Sigmoid colon (tissue), 4 donors: Measurements from ENCODE around the gene CDX2.

Experiments used
- EP300 ChIP-seq, 4 donors: sonication (generic); formaldehyde crosslinking; IDR thresholded peaks; one replicate each; pipeline ENCODE4 v1.6.1; 2017; ENCODE audit warnings: antibody characterized with exemption in 4 of 4
- POLR2A ChIP-seq, 2 donors: fragments of 450-650 bp; IDR thresholded peaks; one replicate each; pipeline ENCODE4 v1.6.1; 2016; ENCODE audit warnings: antibody characterized with exemption in 2 of 2, mild to moderate bottlenecking in 2 of 2, moderate library complexity in 2 of 2
- TF ChIP-seq, protein P1 (sequence below), 4 experiments: fragments of 450-650 bp in 3 of 4; fragments of 200-600 bp in 1 of 4; IDR thresholded peaks; one replicate each; pipeline ENCODE4 v1.5.1; 2016 to 2019; ENCODE audit warnings: antibody characterized with exemption in 4 of 4, mild to moderate bottlenecking in 3 of 4, moderate library complexity in 2 of 4

GRCh38 chr13:27976362-27977091 lies 7.4 kb upstream of the CDX2 start:
- TF ChIP-seq, protein P1, sequence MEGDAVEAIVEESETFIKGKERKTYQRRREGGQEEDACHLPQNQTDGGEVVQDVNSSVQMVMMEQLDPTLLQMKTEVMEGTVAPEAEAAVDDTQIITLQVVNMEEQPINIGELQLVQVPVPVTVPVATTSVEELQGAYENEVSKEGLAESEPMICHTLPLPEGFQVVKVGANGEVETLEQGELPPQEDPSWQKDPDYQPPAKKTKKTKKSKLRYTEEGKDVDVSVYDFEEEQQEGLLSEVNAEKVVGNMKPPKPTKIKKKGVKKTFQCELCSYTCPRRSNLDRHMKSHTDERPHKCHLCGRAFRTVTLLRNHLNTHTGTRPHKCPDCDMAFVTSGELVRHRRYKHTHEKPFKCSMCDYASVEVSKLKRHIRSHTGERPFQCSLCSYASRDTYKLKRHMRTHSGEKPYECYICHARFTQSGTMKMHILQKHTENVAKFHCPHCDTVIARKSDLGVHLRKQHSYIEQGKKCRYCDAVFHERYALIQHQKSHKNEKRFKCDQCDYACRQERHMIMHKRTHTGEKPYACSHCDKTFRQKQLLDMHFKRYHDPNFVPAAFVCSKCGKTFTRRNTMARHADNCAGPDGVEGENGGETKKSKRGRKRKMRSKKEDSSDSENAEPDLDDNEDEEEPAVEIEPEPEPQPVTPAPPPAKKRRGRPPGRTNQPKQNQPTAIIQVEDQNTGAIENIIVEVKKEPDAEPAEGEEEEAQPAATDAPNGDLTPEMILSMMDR (IDR thresholded peaks at IDR 0.05) = no peak
- TF ChIP-seq EP300 (IDR thresholded peaks at IDR 0.05) (no peak), POLR2A (IDR thresholded peaks at IDR 0.05) (no peak)
